Stimulated activated CD4-positive, alpha-beta T cell treated with anti-CD3 and anti-CD28 coated beads, Interleukin-15, amount 100 ng/mL, for 1 hour (primary cell): ENCODE data around the gene TIMM22.

Experiments
- DNase-seq, 2 donors: peaks; one replicate each; pipeline ENCODE4 v3.0.0-alpha.2; 2020; ENCODE audit warnings: low read depth in 1 of 2, low spot score in 1 of 2

The TIMM22 gene

DNA sequence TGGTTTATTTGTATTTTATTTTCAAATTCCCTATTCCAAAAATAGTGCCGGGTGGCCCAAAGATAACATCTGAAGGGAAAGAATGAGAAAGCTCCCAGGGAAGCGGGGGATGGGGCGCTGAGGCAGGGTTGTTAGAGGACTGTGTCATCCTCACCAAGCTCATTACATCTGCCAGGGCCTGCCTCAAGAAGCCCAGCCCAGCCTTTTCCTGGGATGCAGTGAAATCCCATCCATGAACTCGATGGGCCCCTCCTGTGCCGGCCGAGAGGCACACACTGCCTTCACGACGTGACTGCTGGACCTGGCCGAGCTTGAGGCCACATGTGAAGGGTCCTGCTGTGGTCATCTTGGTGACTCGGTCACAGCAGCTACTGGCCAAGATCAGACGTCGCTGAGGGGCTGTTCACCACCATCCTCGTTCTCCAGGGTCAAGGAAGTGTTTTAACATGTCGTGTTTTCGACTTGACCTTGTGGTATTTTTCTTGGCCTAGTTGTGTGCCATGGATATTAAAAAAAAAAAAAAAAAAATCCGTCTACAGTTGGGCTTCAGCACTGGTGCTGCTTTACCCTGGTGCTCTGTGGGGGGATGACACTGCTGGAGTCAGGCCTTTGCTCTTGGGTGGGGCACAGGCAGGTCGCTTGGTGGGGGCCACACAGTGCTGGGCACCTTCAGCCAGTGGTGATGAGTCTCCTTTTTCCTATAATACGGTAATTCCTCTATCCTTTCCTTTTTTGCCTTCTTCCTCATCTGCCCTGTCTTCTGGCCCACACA lies 4.9 kb downstream of the TIMM22 start:
- no peak for DNase-seq

DNA sequence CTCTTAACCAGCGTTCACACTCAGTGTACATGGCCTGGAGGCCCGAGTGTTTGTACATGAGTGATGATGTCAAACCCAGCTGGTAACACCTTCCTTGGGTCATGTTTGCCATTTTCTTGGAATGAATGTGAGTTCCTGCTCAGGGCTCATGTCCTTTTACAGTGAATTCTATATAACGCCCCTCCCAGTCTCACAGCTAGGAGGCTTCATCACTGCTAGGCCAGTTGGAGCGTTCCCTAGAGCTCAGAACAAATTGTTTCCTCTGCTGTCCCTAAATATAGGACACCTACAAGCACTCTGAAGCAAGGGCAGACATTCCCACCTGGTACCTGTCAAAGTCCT lies 5.5 kb downstream of the TIMM22 start:
- no peak for DNase-seq

DNA sequence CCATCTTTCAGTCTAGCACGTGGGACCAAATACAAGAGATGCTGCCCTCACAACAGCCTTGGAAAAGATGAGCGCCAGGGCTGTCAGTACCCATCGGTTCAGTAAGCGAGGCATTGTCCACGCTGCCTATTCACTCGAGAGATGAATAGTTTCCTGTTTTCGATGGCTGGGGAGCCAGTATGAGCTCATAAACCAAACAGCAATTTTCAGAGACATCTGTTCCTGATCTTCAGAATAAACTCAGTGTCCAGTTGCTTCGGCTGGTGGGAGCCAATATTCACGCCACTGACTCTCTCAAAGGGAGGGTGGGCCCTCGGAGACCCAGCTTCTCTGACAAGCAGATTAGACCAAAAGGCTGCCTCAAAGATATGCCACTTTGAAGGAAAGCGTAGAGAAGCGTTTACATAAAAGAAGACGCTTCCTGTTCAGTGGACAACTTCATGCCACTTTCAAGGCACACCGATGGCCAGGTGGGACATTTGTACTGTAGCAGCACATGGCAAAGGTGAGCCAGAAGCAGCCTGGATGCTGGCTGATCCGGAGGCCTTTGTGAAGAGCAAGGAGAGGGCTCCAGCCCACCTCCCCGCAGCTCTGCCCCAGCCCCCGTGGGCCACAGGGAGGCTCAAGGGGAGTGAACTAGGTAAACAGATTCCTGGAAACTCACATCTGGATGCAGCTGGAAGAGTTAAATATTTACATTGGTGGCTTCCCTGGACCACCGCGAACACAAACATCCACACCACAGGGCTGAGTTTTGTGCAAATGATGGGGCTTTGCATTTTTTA lies 6.0 kb downstream of the TIMM22 start:
- no peak for DNase-seq

DNA sequence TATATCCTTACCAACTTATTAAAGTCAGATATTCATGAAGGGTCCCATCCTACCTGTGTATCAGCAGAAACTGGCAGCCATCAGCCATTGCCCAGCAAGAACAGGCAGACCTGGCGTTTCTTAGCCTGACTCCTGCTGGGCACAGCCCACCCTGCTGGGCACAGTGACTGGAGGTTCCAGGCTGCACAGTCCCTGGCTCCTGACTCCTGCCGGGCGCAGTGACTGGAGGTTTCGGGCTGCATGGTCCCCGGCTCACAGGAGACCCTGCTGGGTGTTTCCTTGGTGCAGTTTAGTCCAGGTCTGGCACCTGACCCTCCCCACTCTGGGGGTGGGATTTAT lies 6.7 kb downstream of the TIMM22 start:
- DNase-seq, result no peak

DNA sequence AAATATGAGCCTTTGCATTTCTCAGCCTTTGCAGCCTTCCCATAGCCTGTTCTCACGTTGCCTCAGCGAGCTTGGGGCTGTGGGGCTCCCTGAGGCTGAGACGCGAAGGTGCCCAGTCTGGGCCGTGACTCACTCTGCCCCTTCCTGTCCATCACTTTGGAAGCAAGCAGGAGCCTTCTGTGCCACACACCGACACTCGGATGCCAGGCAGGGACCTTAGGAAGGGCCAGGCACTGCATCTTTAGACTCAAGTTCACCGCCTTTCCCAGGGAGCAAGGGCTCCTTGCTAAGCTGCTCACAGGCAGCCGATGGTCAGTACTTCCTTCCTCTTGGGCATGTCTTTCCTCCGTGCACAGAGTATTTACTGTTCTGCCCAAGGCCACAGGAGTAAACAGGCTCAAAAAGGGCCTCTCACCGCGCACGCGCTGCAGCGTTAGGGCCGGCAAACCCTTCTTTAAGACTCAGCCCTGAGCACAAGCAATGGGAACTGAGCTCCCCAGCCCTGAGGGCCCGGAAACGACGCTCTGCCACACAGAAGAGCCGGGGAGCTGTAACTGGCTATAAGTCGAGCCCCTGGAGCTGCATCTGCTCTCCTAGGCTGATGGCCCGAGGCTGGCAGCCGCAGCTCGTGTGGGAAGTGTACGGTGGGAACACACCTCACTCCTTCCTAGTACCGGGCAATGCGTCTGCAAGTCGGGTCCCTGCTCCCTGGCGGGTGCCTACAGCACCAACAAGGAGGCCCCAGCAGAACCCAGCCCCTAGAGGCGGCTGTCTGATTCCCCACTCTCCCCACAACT lies 7.2 kb downstream of the TIMM22 start:
- no peak for DNase-seq

DNA sequence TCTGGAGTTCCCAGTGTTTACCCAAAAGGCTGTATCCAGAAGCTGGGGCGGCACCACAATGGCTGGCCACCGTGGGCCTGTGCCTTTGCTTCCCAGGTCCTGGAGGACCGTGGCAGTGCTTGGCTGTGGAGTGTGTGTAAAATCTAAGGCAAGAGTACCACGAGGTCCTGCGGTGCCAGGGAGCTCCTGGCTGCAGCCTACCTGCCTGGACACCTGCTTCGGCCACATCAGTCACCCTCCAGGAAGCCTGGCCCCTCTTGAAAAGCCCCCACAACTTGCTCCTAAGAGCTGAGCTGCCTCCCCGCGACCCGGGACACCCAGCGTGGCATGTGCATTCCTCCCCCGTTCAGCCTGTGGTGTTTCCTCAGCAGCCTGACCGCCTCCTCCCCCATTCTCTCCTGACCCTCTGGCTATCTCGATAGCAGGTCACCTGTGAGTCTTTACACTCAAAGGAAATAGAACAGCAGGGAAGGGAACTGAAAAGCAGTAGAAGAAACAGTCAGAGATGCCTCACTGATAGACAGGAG lies 7.9 kb downstream of the TIMM22 start:
- no peak for DNase-seq

DNA sequence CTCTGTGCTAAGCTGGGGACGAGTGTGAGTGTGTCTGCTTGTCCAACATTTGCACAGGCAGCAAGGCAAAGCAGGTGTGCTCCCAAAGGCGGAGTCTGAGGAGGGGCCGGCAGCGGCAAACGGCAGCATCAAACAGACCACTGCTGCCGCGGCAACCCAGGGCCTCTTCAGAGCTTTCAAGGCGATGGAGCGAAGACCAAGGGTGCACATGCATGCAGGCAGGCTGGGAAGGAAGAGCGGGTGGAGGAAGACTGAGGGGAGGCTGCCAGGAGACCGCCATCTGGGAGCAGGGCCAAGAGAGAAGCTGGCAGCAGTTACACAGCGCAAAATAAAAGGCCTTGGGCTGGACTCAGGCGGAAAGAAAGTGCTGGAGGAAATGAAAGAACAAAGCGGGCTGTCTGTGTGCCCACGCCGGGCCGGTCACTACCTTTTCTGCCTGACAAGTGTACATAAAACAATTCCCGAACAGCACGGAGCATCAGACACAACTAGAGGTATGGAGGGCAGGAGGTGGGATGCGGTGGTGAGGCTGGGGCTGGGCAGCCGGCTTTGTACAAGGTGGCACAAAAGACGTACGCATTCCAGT lies 8.5 kb downstream of the TIMM22 start:
- DNase-seq, result no peak

DNA sequence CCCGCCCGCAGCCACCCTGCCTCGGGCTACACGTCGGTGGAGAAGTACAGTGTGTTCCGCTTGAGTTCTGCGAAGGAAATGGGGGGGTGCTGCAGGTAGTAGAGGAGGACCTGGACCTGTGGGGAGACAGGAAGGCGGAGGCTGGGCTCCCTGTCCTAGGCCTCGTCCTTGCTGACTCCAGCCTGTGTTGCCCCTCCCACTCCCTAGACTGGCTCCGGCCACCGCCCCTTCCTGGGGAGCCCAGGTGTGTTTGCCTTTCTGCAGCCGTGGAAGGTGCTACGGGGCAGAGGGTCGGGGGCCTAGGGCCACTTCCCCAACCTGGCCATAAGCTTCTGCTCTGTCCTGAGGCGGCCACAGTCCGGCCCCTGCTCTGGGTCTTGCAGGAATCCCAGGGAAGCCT lies 9.1 kb downstream of the TIMM22 start:
- no peak for DNase-seq

DNA sequence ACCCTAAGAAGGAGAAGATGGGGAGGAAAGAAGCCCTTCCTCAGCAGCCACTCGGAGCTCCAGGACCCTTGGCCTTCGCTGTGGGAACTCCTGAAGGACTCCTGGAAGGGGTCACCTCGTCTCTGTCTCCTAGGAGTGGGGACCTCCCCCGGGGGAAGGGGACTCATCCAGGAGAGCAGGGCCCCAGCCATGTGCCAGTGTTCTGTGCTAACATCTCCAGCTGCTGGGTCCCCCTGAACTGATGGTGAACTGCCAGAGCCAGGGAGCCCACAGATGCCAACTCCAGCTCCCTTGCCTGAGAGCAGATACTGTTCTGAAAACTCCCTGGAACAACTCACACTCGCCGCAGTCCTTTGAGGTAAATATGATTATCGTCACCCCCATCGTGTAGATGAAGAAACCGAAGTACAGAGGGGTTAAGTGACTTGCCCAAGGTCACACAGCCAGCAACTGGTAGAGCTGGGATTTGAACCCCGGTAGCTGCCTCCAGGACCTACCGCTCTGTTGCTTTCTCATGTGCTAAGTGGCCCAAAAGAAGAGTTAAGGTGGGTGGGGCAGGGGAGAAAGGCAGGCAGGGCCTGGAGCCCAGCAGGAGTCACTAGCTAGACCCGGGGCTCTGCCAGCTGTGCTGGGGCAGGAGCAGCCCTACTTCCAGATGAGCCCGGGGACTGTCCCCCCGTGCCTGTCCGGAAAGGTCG lies 10.5 kb downstream of the TIMM22 start:
- no peak for DNase-seq

DNA sequence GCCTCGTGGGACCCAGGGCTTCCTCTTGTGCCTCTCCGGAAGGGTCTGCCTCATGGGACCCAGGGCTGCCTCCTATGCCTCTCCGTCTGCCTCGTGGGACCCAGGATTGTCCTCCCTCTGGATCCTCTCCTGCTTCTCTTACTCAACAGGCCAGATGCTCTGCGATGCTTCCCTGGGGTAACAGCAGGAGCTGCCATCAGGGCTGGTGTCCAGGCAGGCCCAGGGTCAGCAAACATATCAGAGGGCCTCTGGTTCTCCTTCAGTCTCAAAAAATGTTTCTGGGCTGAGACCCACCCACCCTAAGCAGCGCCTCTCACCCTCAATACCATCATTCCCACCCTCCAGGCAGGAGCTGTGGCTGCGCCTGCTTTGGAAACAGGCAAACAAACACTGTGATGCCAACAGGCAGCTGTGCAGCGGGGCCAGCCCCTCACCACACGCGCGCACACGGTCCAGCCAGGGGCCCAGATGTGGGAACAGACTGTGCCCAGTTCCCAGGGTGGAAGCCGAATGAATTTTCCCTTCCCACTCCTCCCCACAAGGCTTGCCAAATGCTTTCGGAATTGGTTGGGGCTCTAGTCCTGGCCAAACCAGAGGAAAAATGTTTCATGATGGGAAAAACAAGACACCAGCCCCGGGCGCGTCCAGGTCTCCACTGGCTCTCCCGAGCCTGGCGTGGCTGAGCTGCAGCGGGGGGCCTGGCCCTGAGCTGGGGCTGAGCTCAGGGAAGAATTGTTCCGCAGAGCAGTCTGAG lies 11.3 kb downstream of the TIMM22 start:
- DNase-seq, result no peak

DNA sequence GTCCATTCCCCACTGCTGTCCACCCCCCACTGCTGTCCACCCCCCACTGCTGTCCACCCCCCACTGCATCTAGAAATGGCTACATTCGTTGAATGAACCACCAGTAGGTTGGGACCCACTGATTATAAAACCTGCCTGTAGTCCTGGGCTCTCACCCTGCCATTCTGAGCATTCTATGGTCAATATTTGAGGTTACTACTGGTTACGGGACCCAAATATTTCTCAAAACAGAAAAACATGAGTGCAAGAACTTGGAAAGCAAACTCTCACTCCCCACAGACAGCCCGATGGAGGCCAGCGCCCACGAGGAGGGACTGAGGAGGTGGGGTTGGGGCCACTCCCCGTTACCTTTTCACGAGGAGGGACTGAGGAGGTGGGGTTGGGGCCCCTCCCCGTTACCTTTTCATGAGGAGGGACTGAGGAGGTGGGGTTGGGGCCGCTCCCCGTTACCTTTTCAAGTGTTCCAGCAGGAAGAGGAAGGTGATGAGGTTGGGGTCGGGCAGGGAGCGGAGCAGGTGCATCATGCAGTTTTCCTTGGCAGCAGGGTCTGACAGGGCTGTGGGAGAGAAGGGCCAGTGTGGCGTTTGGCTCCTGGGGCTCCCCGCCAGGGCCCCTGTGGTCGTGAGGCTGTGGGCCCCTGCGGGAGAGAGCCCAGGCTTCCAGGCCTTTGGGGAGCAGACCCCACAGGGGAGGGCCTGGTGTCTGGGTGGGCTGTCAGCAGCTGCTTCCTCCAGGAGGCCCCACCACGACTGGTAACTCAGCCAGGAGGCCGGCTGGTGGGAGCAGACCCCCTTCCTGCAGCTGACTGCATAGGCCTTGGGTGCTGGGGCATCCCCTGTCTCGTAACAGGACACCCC lies 12.5 kb downstream of the TIMM22 start:
- no peak for DNase-seq

DNA sequence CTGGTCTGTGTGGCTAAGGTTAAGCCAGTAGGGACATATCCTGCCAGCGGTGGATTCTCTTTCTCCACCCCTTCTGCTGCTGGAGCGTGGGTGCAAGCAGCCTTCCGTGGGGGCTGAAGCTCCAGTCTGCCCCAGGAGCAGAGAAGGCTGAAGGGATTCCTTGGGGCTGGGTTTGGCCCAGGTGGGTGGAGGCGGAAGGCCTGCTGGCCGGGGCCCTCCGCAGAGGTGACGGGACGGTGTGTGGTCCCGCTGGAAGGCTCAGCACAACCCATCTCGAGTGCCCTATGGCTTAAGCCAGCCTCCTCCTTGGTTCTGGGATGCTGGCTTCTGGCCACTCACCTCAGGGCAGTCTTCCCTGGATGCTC lies 13.1 kb downstream of the TIMM22 start:
- DNase-seq, result no peak

DNA sequence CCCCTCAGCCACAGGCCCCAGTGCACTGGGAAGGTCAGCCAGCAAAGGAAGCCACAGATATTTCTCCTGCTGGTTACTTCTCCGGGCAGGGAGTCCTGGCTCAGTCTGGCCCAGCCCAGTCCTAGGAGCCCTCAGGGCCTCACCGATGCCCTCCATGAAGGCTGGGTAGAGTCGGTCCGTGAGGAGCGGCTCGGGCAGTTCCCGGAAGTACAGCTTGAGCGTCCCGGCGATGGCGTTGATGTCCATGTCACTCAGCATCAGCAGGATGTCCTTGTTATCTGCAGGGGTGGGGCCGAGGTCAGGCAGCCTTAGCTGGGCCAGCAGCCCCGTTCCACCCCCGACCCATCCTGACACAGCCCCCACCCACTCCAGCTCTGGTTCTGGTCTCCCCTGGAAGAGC lies 13.7 kb downstream of the TIMM22 start:
- DNase-seq, result no peak

DNA sequence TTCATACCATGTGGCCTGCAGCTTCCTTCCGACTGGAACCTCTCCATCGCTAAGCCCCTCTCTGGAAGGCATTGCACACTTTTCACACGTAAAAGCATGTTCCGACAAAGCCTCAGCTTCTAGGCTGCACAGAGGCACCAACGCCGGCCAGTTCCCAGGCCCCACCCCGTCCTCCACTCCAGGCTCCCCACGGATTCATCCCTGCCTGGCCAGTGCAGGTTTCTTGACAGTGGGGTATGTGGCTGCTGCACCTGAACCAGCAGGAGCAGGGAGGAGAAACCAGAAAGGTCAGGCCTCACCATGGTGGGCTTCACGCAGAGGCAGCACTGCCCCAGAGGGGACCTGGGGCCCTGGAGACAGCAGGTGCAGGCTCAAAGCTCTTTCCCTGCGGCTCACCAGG lies 14.2 kb downstream of the TIMM22 start:
- DNase-seq, result no peak

DNA sequence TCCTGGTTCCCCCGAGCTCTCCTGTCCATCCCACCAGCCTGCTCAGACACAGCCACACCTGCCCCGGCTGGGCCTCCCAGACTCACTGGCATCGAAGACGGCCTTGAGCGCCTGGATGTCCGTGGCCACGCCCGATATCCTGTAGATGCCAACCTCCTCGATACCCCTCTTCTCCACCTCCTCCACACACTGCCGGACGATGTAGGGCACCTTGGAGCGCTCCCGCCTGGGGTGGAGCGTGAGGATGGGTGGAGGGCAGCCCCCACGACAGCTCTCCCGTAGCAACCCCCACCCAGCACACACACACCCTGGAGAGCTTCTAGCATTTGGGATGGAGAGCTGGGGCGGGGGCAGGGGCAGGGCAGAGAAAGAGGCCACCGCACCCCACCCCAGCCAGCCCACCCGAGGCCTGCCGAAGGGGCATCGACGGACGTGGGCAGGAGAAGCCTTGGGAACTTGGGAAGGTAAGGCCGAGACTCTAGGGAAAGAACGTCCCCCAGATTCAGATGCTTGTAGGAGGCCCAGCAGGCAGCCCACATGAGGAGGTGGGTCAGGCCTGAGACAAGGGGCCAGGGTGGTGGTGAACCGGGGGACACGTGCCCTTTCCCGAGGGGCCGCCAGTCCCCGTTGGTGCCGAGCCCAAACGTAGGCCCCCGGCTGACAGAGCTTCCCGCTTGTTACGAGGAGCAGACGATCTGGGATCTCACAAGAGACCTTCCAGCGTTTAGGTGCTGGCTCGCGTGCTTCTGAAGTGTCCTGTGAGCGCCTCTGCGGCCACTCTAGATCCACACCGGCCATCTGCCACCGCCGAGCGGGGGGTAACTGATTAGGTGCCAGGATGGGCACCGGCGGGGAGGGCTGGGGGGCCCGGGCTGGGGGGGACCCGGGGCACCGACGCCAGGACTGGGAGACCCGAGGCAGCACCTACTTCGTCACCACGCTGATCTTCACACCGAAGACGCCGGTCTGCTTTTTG lies 15.1 kb downstream of the TIMM22 start:
- no peak for DNase-seq

DNA sequence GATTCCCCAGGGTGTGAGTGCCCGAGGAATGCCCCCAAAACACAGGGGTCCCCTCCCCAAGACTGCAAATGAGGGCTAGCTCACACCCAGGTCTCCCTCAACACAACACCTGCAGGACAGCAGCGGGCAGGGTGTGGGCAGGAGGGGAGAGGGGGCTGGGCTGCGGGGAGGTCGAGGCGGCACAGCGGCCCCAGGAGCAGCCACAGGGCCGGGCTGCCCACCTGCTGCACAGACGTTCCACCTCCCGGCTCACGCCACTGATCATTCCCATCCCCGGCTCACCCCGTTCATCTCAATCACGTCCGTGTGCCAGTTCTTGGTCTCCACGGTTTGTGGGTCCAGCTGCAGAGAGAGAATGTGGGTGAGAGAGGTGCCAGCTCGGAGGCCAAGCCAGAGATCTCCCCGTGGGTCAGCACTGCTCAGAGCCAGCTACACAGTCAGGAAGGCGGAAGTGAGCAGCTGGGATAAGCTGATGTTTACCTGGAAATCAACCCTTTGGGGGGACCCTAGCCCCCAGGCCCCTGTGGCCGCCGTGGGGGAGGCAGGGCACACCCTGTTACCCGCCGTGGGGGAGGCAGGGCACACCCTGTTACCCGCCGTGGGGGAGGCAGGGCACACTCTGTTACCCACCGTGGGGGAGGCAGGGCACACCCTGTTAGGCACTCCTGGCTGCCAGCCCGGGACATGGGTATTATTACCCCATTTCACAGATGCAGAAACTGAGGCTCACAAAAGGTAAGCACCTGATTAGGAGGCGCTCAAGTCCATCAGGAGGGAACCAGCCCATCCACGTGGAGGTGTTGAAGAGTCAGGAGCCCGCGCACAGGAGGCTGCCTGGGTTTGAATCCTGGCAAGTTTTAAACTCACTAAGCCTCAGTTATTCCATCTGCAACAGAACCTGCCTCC lies 16.1 kb downstream of the TIMM22 start:
- DNase-seq, result no peak

DNA sequence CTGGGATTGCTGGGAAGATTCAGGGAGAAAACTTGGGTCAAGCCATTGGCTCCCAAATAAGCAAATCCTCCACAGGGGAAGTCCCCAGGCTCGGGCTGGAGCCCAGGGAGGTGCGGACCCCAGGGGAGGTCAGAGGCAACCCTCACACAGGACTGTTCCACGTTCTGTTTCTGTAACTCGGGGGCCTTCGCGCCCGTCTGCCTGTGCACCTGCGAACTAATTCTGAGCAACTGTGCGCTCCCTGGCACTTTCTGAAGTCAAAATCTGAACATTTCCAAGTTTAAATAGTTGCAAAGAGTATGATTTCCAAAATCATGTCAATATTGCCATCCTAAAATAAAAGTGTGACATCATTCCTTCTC lies 16.8 kb downstream of the TIMM22 start:
- no peak for DNase-seq
